Right atrium auricular region (tissue), 2 donors: ENCODE measurements around the gene SULT1A3. TPM values are rescaled to one million over a fixed set of nuclear protein-coding genes. Genes with fewer than 3 reads are reported as not detected.
"Not testable (repeated sequence)": the region's sequence is repeated elsewhere in the genome, so short reads cannot be mapped to it uniquely, and the experiment has no call there.

ENCODE experiments used
- DNase-seq: peaks from one replicate; pipeline ENCODE4 v3.0.0-alpha.2; 2019; ENCODE audit warnings: low spot score
- H3K27ac ChIP-seq, 2 donors: fragments of 200-600 bp; sonication (generic); 1 replicate in 1 of 2; 2 replicates in 1 of 2; pipeline ENCODE4 v1.5.1; 2016 to 2019
- H3K27me3 ChIP-seq, 2 donors: fragments of 200-600 bp; sonication (generic); one replicate each; pipeline versions ENCODE4 v1.5.1 to v1.6.0; 2017 to 2019
- H3K36me3 ChIP-seq: fragments of 200-600 bp; sonication (generic); one replicate; pipeline ENCODE4 v1.5.1; 2016
- H3K4me1 ChIP-seq, 2 donors: fragments of 200-600 bp; sonication (generic); one replicate each; pipeline versions ENCODE4 v1.5.1 to v1.6.0; 2017 to 2019
- H3K4me3 ChIP-seq, 2 donors: fragments of 200-600 bp; sonication (generic); 1 replicate in 1 of 2; 2 replicates in 1 of 2; pipeline ENCODE4 v1.5.1; 2017 to 2019; ENCODE audit warnings: mild to moderate bottlenecking in 1 of 2, moderate library complexity in 1 of 2
- H3K9me3 ChIP-seq, 2 donors: fragments of 200-600 bp; sonication (generic); one replicate each; pipeline ENCODE4 v1.5.1; 2019
- total RNA-seq, 2 donors: library from RNA; depleted of rRNA; stranded (reverse); fragments of >200 nt; gene quantifications; one replicate each; pipeline ENCODE4 v1.1.0, GENCODE V29; 2016

The SULT1A3 gene
- total RNA-seq, 2 donors from 2014 or later, result 2.0 to 7.4 TPM

- H3K27ac ChIP-seq, result not testable (repeated sequence)
- peak overlapping the region; percentile 22 to 54 for H3K4me3 ChIP-seq
Measured at GRCh38 chr16:30194172-30194925, 4.7 kb upstream of the SULT1A3 start.

GRCh38 chr16:30197001-30197400 is 2.1 kb upstream of the SULT1A3 start:
- not testable (repeated sequence) for H3K4me3 ChIP-seq, H3K36me3 ChIP-seq, H3K27ac ChIP-seq, DNase-seq, H3K4me1 ChIP-seq, H3K9me3 ChIP-seq, H3K27me3 ChIP-seq

More at GRCh38 chr16:30194172-30194925, 4.7 kb upstream of the SULT1A3 start:
- H3K36me3 ChIP-seq, DNase-seq, H3K27me3 ChIP-seq, H3K9me3 ChIP-seq, H3K4me1 ChIP-seq: not testable (repeated sequence)

GRCh38 chr16:30199608-30200343 is 721 bp downstream of the SULT1A3 start:
- H3K27me3 ChIP-seq, H3K27ac ChIP-seq, DNase-seq, H3K36me3 ChIP-seq, H3K9me3 ChIP-seq, H3K4me1 ChIP-seq, H3K4me3 ChIP-seq: not testable (repeated sequence)

GRCh38 chr16:30205541-30206236 is 6.6 kb downstream of the SULT1A3 start:
- DNase-seq, result peak; percentile 53

GRCh38 chr16:30206252-30206651 is 7.2 kb downstream of the SULT1A3 start:
- Histone ChIP-seq H3K27ac (peak overlapping the region in 1 of 2 donors; percentile 54), H3K4me3 (peak overlapping the region in 1 of 2 donors; percentile 58)
- not testable (repeated sequence) for H3K9me3 ChIP-seq, H3K4me1 ChIP-seq, DNase-seq, H3K36me3 ChIP-seq, H3K27me3 ChIP-seq

More at GRCh38 chr16:30205541-30206236, 6.6 kb downstream of the SULT1A3 start:
- H3K9me3 ChIP-seq, H3K4me1 ChIP-seq, H3K27me3 ChIP-seq, H3K36me3 ChIP-seq: not testable (repeated sequence)
- Histone ChIP-seq H3K4me3 (peak overlapping the region; percentile 43 to 58), H3K27ac (peak overlapping the region in 1 of 2 donors; percentile 54)

GRCh38 chr16:30207063-30207704 is 8.1 kb downstream of the SULT1A3 start:
- not testable (repeated sequence) for H3K4me3 ChIP-seq, H3K27me3 ChIP-seq, H3K27ac ChIP-seq, H3K36me3 ChIP-seq, H3K9me3 ChIP-seq, H3K4me1 ChIP-seq
- peak; percentile 61 for DNase-seq

GRCh38 chr16:30209032-30209431 is 10.0 kb downstream of the SULT1A3 start:
- not testable (repeated sequence) for H3K4me3 ChIP-seq, H3K27me3 ChIP-seq, H3K27ac ChIP-seq, H3K4me1 ChIP-seq, H3K36me3 ChIP-seq, H3K9me3 ChIP-seq
- peak; percentile 65 for DNase-seq

GRCh38 chr16:30211414-30211813 is 12.4 kb downstream of the SULT1A3 start:
- not testable (repeated sequence) for DNase-seq, H3K27me3 ChIP-seq, H3K4me1 ChIP-seq, H3K36me3 ChIP-seq, H3K27ac ChIP-seq, H3K4me3 ChIP-seq, H3K9me3 ChIP-seq

- not testable (repeated sequence) for H3K4me3 ChIP-seq, H3K27me3 ChIP-seq, H3K36me3 ChIP-seq, H3K9me3 ChIP-seq, H3K27ac ChIP-seq, H3K4me1 ChIP-seq
- peak; percentile 49 for DNase-seq
Measured at GRCh38 chr16:30217082-30217481, 18.0 kb downstream of the SULT1A3 start.

- not testable (repeated sequence) for H3K27ac ChIP-seq, H3K4me1 ChIP-seq, DNase-seq, H3K9me3 ChIP-seq, H3K36me3 ChIP-seq, H3K4me3 ChIP-seq, H3K27me3 ChIP-seq
Measured at GRCh38 chr16:30248379-30248778, 49.3 kb downstream of the SULT1A3 start, which contains the start of gene NPIPB13. Gene NPIPB13 (minus strand): TSS chr16:30248479. CDS start chr16:30245573, 2,906 bp downstream.

Other genes starting within 250 kb of the SULT1A3 start
- 100 to 1,000 TPM; 100 to 107 TPM for gene TMEM219, start 237.2 kb upstream of the SULT1A3 start, total RNA-seq
- 10 to 100 TPM; 29.1 to 36.7 TPM for gene TAOK2, start 225.4 kb upstream of the SULT1A3 start, total RNA-seq
- gene HIRIP3, start 203.6 kb upstream of the SULT1A3 start, total RNA-seq, result 10 to 100 TPM; 10.3 to 11.4 TPM
- 100 to 1,000 TPM in 1 of 2 donors, 10 to 100 TPM in 1; 33.4 to 117 TPM for gene INO80E, start 203.0 kb upstream of the SULT1A3 start, total RNA-seq
- gene DOC2A, start 188.2 kb upstream of the SULT1A3 start, total RNA-seq, result not detected
- not detected for gene C16orf92, start 176.1 kb upstream of the SULT1A3 start, total RNA-seq
- not detected for gene TLCD3B, start 168.0 kb upstream of the SULT1A3 start, total RNA-seq
- 1,000 to 10,000 TPM; 2,869 to 3,626 TPM for gene ALDOA, start 133.5 kb upstream of the SULT1A3 start, total RNA-seq
- gene PPP4C, start 123.3 kb upstream of the SULT1A3 start, total RNA-seq, result 10 to 100 TPM; 23.2 to 32.7 TPM
- gene TBX6, start 107.3 kb upstream of the SULT1A3 start, total RNA-seq, result under 1 TPM in 1 of 2 donors, not detected in 1; 0.43 TPM
- gene YPEL3, start 103.0 kb upstream of the SULT1A3 start, total RNA-seq, result 100 to 1,000 TPM; 129 to 140 TPM
- gene GDPD3, start 85.7 kb upstream of the SULT1A3 start, total RNA-seq, result 1 to 10 TPM in 1 of 2 donors, not detected in 1; 1.7 TPM
- 10 to 100 TPM; 27.9 to 76.6 TPM for gene MAPK3, start 76.0 kb upstream of the SULT1A3 start, total RNA-seq
- 10 to 100 TPM in 1 of 2 donors, 1 to 10 TPM in 1; 5.4 to 18.6 TPM for gene CORO1A, start 15.7 kb upstream of the SULT1A3 start, total RNA-seq
- 100 to 1,000 TPM; 143 to 187 TPM for gene BOLA2B, start 5.6 kb upstream of the SULT1A3 start, total RNA-seq
- gene SLX1A, start 5.4 kb upstream of the SULT1A3 start, total RNA-seq, result 10 to 100 TPM; 25.1 to 36.3 TPM
- 1 to 10 TPM in 1 of 2 donors, not detected in 1; 1.7 TPM for gene NPIPB13, start 49.2 kb downstream of the SULT1A3 start, total RNA-seq
- gene CD2BP2, start 156.1 kb downstream of the SULT1A3 start, total RNA-seq, result 10 to 100 TPM; 22.0 to 39.3 TPM
- gene TBC1D10B, start 171.2 kb downstream of the SULT1A3 start, total RNA-seq, result 10 to 100 TPM; 20.0 to 22.3 TPM
- gene MYL11, start 175.5 kb downstream of the SULT1A3 start, total RNA-seq, result not detected
- under 1 TPM in 1 of 2 donors, not detected in 1; 0.35 TPM for gene SEPTIN1, start 183.3 kb downstream of the SULT1A3 start, total RNA-seq
- gene ZNF48, start 196.2 kb downstream of the SULT1A3 start, total RNA-seq, result 10 to 100 TPM in 1 of 2 donors, 1 to 10 TPM in 1; 5.7 to 10.7 TPM
- 10 to 100 TPM; 13.0 to 14.3 TPM for gene ZNF771, start 208.4 kb downstream of the SULT1A3 start, total RNA-seq
- gene DCTPP1, start 230.8 kb downstream of the SULT1A3 start, total RNA-seq, result 10 to 100 TPM; 14.4 to 18.7 TPM
- 10 to 100 TPM; 18.2 to 18.6 TPM for gene SEPHS2, start 246.6 kb downstream of the SULT1A3 start, total RNA-seq